Right atrium auricular region (tissue), 2 donors: ENCODE data around the gene SYT7. TPM values are rescaled to one million over a fixed set of nuclear protein-coding genes. Genes with fewer than 3 reads are reported as not detected.

Experiments used
- DNase-seq: peaks from one replicate; pipeline ENCODE4 v3.0.0-alpha.2; 2019; ENCODE audit warnings: low spot score
- H3K27ac ChIP-seq, 2 donors: fragments of 200-600 bp; sonication (generic); 1 replicate in 1 of 2; 2 replicates in 1 of 2; pipeline ENCODE4 v1.5.1; 2016 to 2019
- H3K27me3 ChIP-seq, 2 donors: fragments of 200-600 bp; sonication (generic); one replicate each; pipeline versions ENCODE4 v1.5.1 to v1.6.0; 2017 to 2019
- H3K36me3 ChIP-seq: fragments of 200-600 bp; sonication (generic); one replicate; pipeline ENCODE4 v1.5.1; 2016
- H3K4me1 ChIP-seq, 2 donors: fragments of 200-600 bp; sonication (generic); one replicate each; pipeline versions ENCODE4 v1.5.1 to v1.6.0; 2017 to 2019
- H3K4me3 ChIP-seq, 2 donors: fragments of 200-600 bp; sonication (generic); 1 replicate in 1 of 2; 2 replicates in 1 of 2; pipeline ENCODE4 v1.5.1; 2017 to 2019; ENCODE audit warnings: mild to moderate bottlenecking in 1 of 2, moderate library complexity in 1 of 2
- H3K9me3 ChIP-seq, 2 donors: fragments of 200-600 bp; sonication (generic); one replicate each; pipeline ENCODE4 v1.5.1; 2019
- CTCF ChIP-seq, 2 donors: fragments of 200-600 bp; sonication (generic); IDR thresholded peaks; one replicate each; pipeline ENCODE4 v1.5.1; 2019; ENCODE audit warnings: antibody characterized with exemption in 2 of 2
- total RNA-seq, 2 donors: library from RNA; depleted of rRNA; stranded (reverse); fragments of >200 nt; gene quantifications; one replicate each; pipeline ENCODE4 v1.1.0, GENCODE V29; 2016

Gene SYT7
- total RNA-seq, 2 donors from 2014 or later: 19.2 to 23.6 TPM

GRCh38 chr11:61503135-61503770, 77.6 kb downstream of the SYT7 start:
- H3K36me3 ChIP-seq: no peaks in the 10 kb centered on the region
- H3K4me1 ChIP-seq: peaks cover 0 to 5% of the 10 kb centered on the region in 2 donors
- H3K4me3 ChIP-seq: no peak overlapping the region
- H3K9me3 ChIP-seq: no peaks in the 10 kb centered on the region
- peaks cover 5% of the 10 kb centered on the region in 2 donors for H3K27me3 ChIP-seq
- no peak for DNase-seq
- no peak overlapping the region for H3K27ac ChIP-seq
- TF ChIP-seq CTCF (IDR thresholded peaks at IDR 0.05): no peak

GRCh38 chr11:61502522-61502921, 78.4 kb downstream of the SYT7 start:
- H3K27ac ChIP-seq: no peak overlapping the region
- H3K36me3 ChIP-seq: no peaks in the 10 kb centered on the region
- TF ChIP-seq CTCF (IDR thresholded peaks at IDR 0.05): no peak
- no peaks in the 10 kb centered on the region for H3K27me3 ChIP-seq
- no peaks in the 10 kb centered on the region for H3K4me1 ChIP-seq
- no peak for DNase-seq
- no peak overlapping the region for H3K4me3 ChIP-seq
- no peaks in the 10 kb centered on the region for H3K9me3 ChIP-seq

- no peak for DNase-seq
- TF ChIP-seq CTCF (IDR thresholded peaks at IDR 0.05): no peak
- no peaks in the 10 kb centered on the region for H3K27me3 ChIP-seq
- H3K9me3 ChIP-seq: no peaks in the 10 kb centered on the region
- H3K36me3 ChIP-seq: no peaks in the 10 kb centered on the region
- no peak overlapping the region for H3K4me3 ChIP-seq
- H3K27ac ChIP-seq: no peak overlapping the region
- no peaks in the 10 kb centered on the region for H3K4me1 ChIP-seq
Measured at GRCh38 chr11:61499816-61500491, 80.9 kb downstream of the SYT7 start.

GRCh38 chr11:61498767-61499341, 82.0 kb downstream of the SYT7 start:
- no peaks in the 10 kb centered on the region for H3K27me3 ChIP-seq
- H3K27ac ChIP-seq: no peak overlapping the region
- H3K4me3 ChIP-seq: no peak overlapping the region
- no peaks in the 10 kb centered on the region for H3K36me3 ChIP-seq
- no peaks in the 10 kb centered on the region for H3K4me1 ChIP-seq
- no peak for TF ChIP-seq CTCF (IDR thresholded peaks at IDR 0.05)
- no peak for DNase-seq
- no peaks in the 10 kb centered on the region for H3K9me3 ChIP-seq

- Histone ChIP-seq H3K9me3 (no peaks in the 10 kb centered on the region), H3K4me1 (no peaks in the 10 kb centered on the region), H3K4me3 (no peak overlapping the region), H3K27ac (no peak overlapping the region), H3K27me3 (no peaks in the 10 kb centered on the region), H3K36me3 (no peaks in the 10 kb centered on the region)
- no peak for TF ChIP-seq CTCF (IDR thresholded peaks at IDR 0.05)
- no peak for DNase-seq
Measured at GRCh38 chr11:61497876-61498275, 83.0 kb downstream of the SYT7 start.
